Spleen (tissue), 7 donors: ENCODE data around the gene NPPA.

Source experiments
- CTCF ChIP-seq, 11 experiments: fragments of 200-600 bp in 7 of 11; fragments of 450-650 bp in 4 of 11; sonication (generic) in 4 of 11; IDR thresholded peaks in 8 of 11; conservative IDR thresholded peaks in 3 of 11; 1 replicate in 7 of 11; 2 replicates in 4 of 11; pipeline versions ENCODE4 v1.4.0 to v1.8.0; 2016 to 2021; ENCODE audit warnings: antibody characterized with exemption in 11 of 11, inconsistent platforms in 4 of 11, mild to moderate bottlenecking in 1 of 11
- POLR2A ChIP-seq, 3 donors: fragments of 450-650 bp; IDR thresholded peaks; one replicate each; pipeline ENCODE4 v1.5.1; 2017; ENCODE audit warnings: antibody characterized with exemption in 3 of 3, mild to moderate bottlenecking in 1 of 3
- POLR2AphosphoS5 ChIP-seq, 3 donors: sonication (generic); formaldehyde crosslinking; IDR thresholded peaks; one replicate each; pipeline ENCODE4 v1.5.1; 2017; ENCODE audit warnings: antibody characterized with exemption in 3 of 3
- donor health status: DM: no; HTN: no; CAD: no; lungs with moderate emphysema.
- donor health status: DM: no; HTN: no; CAD: no.
- donor health status: DM: no; HTN: no; CAD: no.

GRCh38 chr1:11839727-11840705 is 7.6 kb downstream of the NPPA start:
- TF ChIP-seq CTCF (IDR thresholded peaks at IDR 0.05 in 8 of 11, conservative IDR thresholded peaks at IDR 0.05 in 3 of 11) (no peak), POLR2A (IDR thresholded peaks at IDR 0.05) (no peak), POLR2AphosphoS5 (IDR thresholded peaks at IDR 0.05) (no peak)
